Upper lobe of right lung (tissue), 1 donor: ENCODE measurements around the gene FAM83F. TPM values are rescaled to one million over a fixed set of nuclear protein-coding genes. Genes with fewer than 3 reads are reported as not detected.

ENCODE experiments used
- ATAC-seq: fragments of 200-7000 bp; cut with Tn5 transposase; one replicate; pipeline ENCODE4 v1.9.1; 2020; ENCODE audit warnings: mild to moderate bottlenecking, moderate library complexity
- DNase-seq: peaks from one replicate; pipeline ENCODE4 v3.0.0-alpha.2; 2020
- H3K27ac ChIP-seq: fragments of 200-600 bp; one replicate; pipeline ENCODE4 v1.8.0; 2022
- H3K27me3 ChIP-seq: fragments of 200-600 bp; one replicate; pipeline ENCODE4 v1.8.0; 2022; ENCODE audit warnings: mild to moderate bottlenecking
- H3K36me3 ChIP-seq: fragments of 200-600 bp; one replicate; pipeline ENCODE4 v1.8.0; 2022
- H3K4me1 ChIP-seq: fragments of 200-600 bp; one replicate; pipeline ENCODE4 v1.8.0; 2022
- H3K4me3 ChIP-seq: fragments of 200-600 bp; one replicate; pipeline ENCODE4 v1.8.0; 2022; ENCODE audit warnings: mild to moderate bottlenecking
- H3K9me3 ChIP-seq: fragments of 200-600 bp; one replicate; pipeline ENCODE4 v1.8.0; 2022
- CTCF ChIP-seq: fragments of 200-600 bp; IDR thresholded peaks from one replicate; pipeline ENCODE4 v1.8.0; 2022; ENCODE audit warnings: antibody characterized with exemption
- intact Hi-C: fragments of 100-400 bp; cut with DNase I; formaldehyde crosslinking; loops from one replicate; pipeline ENCODE4 v1.11.0; 2022
- long read RNA-seq: library from polyadenylated mRNA; unstranded; transcript quantifications from one replicate; pipeline ENCODE4 v2.0.0, GENCODE V29; 2021
- total RNA-seq: library from RNA; stranded (reverse); fragmentation: NEBNext Ultra II Directional; extraction: Animal tissue kit (Norgen Biotek cat#: 25700); gene quantifications from one replicate; pipeline ENCODE4 v1.2.1, GENCODE V29; 2021
- donor health status: DM: no; HTN: yes; CAD: no; lungs with severe emphysema.

The FAM83F gene
- 0.35 TPM for total RNA-seq
- long read RNA-seq: 0 reads

DNA sequence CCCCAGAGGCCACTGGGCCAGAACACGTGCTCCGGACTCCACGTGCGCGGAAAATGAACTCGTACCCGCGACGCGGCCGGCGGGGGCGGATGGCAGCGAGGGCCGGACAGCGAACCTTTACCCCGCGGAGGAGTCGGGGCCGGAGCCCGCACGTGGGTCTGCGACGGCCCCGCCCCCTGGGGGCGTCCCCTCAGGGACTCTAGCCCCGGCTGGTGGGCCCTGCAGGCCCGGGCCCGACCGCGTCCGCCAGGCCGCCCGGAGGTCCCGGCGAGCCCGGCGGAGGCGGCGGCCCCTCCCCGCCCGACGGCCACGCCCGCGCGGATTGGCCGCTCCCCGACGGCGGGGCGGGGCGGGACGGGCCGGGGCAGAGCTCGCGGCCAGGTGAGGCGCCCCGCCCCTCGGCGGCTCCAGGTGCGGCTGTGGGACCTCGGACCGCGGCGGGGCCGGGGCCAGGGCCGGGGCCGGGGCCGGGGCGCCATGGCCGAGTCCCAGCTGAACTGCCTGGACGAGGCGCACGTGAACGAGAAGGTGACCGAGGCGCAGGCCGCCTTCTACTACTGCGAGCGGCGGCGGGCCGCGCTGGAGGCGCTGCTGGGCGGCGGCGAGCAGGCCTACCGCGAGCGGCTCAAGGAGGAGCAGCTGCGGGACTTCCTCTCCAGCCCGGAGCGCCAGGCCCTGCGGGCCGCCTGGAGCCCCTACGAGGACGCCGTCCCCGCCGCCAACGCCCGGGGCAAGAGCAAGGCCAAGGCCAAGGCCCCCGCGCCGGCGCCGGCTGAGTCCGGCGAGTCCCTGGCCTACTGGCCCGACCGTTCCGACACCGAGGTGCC, at the start of gene FAM83F:
Gene FAM83F (plus strand): TSS at position 389 of the 827 bp plus-strand sequence. CDS start 89 bp downstream, at position 478.
- no peaks in the 10 kb centered on the region for H3K4me1 ChIP-seq
- H3K9me3 ChIP-seq: no peaks in the 10 kb centered on the region
- peaks cover 49% of the 10 kb centered on the region for H3K27me3 ChIP-seq
- H3K36me3 ChIP-seq: no peaks in the 10 kb centered on the region
- H3K27ac ChIP-seq: no peak within 1 kb of the TSS
- no peak for TF ChIP-seq CTCF
- DNase-seq (no peak), ATAC-seq (peak; percentile 78)
- H3K4me3 ChIP-seq: peak within 1 kb of the TSS; percentile 31
- intact Hi-C loops: no loop called here

- no peak overlapping the region for H3K4me3 ChIP-seq
- peaks cover 14% of the 10 kb centered on the region for H3K4me1 ChIP-seq
- ATAC-seq (no peak), DNase-seq (no peak)
- H3K36me3 ChIP-seq: no peaks in the 10 kb centered on the region
- TF ChIP-seq CTCF: no peak
- H3K9me3 ChIP-seq: no peaks in the 10 kb centered on the region
- intact Hi-C loops: no loop called here
- no peak overlapping the region for H3K27ac ChIP-seq
- H3K27me3 ChIP-seq: peaks cover 30% of the 10 kb centered on the region
Observed at GRCh38 chr22:39946126-39946502, 48.6 kb upstream of the FAM83F start.

DNA sequence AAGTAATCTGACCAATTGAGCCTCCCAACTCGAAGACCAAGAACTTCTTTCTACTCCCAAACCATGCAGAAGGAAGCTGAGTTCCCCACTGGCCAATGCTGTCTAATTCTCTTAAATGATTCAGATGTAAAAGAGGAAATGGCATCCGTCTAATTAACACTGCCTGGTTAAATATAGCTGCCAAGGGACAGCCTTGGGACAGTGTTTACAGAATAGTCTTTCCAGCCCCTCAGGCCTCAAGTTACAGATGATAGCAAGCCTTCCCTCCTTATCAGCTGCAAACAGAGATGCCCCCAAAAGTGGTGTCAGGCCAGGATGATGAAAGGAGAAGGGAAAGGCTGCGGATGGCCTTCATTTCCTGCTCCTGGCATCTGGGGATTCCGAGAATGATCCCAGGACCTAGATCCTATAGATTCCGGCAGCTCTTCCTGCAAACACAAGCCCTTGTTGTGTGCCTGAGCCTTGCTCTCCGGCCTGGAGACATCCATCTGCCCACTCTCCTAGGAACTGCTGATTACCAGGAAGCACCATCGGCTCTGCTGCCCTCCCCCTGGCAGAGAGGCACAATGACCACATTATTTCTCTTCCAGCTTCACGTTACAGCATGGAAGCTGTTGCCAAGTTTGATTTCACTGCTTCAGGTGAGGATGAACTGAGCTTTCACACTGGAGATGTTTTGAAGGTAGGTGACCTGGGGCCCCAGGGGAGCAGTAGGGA, 48.1 kb upstream of the FAM83F start:
- Histone ChIP-seq H3K4me3 (no peak overlapping the region), H3K27ac (no peak overlapping the region), H3K36me3 (no peaks in the 10 kb centered on the region), H3K4me1 (peaks cover 14% of the 10 kb centered on the region), H3K27me3 (peaks cover 29% of the 10 kb centered on the region), H3K9me3 (no peaks in the 10 kb centered on the region)
- TF ChIP-seq CTCF: no peak
- DNase-seq (no peak), ATAC-seq (no peak)
- intact Hi-C loops: no loop called here

DNA sequence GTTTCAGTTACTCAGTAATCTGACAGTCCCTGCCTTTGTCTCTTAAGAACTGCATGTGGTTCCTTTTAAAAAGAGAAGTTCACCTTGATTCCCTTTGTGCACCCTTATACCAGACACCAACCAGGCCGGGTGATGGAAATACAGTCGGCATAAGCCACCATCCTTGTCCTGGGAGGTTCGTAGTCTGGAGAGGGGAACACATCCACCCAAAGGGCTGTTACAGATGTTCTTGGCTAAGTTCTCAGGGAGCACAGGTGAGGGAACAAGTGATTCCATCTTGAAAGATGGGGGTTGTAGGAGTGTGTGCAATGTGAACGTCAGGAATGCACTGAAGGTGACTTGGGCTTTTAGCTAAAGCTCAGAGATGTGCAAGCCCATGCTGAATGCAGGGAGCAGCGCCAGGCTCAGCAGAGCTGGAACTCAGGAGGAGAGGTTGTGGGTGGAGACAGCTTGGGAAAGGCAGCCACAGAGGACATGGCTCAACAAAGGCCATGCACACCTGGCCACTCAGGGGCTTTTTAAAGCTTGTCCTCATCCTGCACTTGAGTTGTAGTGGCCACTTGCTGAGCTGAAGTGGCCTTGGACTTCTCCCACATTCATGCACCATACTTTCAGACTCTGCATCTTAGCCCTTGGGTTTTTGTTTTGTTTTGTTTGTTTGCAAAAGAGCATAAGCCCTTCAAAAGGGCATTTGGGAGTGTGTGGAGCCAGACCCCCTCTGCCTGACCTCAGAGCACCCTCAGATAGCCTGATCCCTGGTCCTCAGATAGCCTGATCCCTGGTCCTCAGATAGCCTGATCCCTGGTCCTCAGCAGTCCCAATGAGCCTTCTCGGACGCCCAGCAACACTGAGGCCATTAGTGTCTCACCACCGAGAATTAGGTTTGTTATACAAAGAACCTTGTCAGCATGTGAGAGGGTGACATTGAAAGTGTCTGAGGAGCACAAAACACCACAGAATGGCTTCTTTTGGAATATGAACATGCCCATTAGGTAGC, 47.2 kb upstream of the FAM83F start:
- H3K4me1 ChIP-seq: peaks cover 14% of the 10 kb centered on the region
- intact Hi-C loops: no loop called here
- no peak overlapping the region for H3K4me3 ChIP-seq
- no peak for TF ChIP-seq CTCF
- peaks cover 31% of the 10 kb centered on the region for H3K27me3 ChIP-seq
- ATAC-seq: peak; percentile 95
- no peaks in the 10 kb centered on the region for H3K9me3 ChIP-seq
- H3K27ac ChIP-seq: no peak overlapping the region
- DNase-seq: peak; percentile 79
- H3K36me3 ChIP-seq: no peaks in the 10 kb centered on the region
